ENCODE measurements around the gene SNRK.

DNA sequence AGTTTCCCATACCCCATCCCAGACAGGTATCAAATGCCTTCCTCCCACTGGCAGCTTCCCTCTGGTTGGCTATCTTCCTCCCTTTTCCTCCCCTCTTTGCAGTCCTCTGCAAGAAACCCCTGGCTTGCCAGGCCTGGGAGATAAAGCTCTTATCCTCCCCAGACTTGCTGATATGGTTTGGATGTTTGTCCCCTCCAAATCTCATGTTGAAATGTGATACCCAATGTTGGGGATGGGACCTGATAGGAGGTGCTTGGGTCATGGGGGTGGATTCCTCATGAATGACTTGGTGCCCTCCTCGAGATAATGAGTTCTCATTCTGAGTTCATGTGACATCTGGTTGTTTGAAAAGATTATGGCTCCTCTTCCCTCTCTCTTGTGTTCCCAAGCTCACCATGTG lies 32.2 kb upstream of the SNRK start:
- TF ChIP-seq, protein P1, sequence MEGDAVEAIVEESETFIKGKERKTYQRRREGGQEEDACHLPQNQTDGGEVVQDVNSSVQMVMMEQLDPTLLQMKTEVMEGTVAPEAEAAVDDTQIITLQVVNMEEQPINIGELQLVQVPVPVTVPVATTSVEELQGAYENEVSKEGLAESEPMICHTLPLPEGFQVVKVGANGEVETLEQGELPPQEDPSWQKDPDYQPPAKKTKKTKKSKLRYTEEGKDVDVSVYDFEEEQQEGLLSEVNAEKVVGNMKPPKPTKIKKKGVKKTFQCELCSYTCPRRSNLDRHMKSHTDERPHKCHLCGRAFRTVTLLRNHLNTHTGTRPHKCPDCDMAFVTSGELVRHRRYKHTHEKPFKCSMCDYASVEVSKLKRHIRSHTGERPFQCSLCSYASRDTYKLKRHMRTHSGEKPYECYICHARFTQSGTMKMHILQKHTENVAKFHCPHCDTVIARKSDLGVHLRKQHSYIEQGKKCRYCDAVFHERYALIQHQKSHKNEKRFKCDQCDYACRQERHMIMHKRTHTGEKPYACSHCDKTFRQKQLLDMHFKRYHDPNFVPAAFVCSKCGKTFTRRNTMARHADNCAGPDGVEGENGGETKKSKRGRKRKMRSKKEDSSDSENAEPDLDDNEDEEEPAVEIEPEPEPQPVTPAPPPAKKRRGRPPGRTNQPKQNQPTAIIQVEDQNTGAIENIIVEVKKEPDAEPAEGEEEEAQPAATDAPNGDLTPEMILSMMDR (conservative IDR thresholded peaks at IDR 0.05; ENCODE audit: low read depth, low read length) = no peak
- no peak for TF ChIP-seq EZH2 (IDR thresholded peaks at IDR 0.05; ENCODE audit: low read length, unreplicated experiment)
